SK-N-SH (cell line): ENCODE results near the gene TNNC1. TPM values are rescaled to one million over a fixed set of nuclear protein-coding genes. Genes with fewer than 3 reads are reported as not detected.

Source experiments
- CTCF ChIA-PET: fragments of 300-600, 350-600 bp; formaldehyde crosslinking; extraction: SDS; loops from one replicate; lab custom pipeline; 2021; lab: Yijun Ruan, JAX
- POLR2A ChIA-PET: fragments of 350-600 bp; sonication (Branson Sonifier 250); formaldehyde crosslinking; extraction: SDS; loops from one replicate; lab custom pipeline; 2020; ENCODE audit warnings: antibody characterized with exemption, inconsistent platforms; lab: Yijun Ruan, JAX
- DNase-seq: peaks from one replicate; pipeline ENCODE4 v3.0.0; 2012
- H2AFZ ChIP-seq: fragments of 200-600 bp; sonication (generic); 2 replicates; pipeline ENCODE4 v1.8.1; 2016; ENCODE audit warnings: antibody characterized with exemption, mild to moderate bottlenecking, low read depth
- H3F3A ChIP-seq: fragments of 200-600 bp; sonication (generic); replicated peaks from 2 replicates; pipeline ENCODE3; 2016; ENCODE audit warnings: antibody characterized with exemption, mild to moderate bottlenecking; ENCODE audit not compliant: insufficient read depth
- H3K27ac ChIP-seq, 2 experiments: fragments of 200-500 bp in 1 of 2; fragments of 200-600 bp in 1 of 2; sonication (Bioruptor generic) in 1 of 2; sonication (generic), shearing (Covaris generic) in 1 of 2; 2 replicates each; pipeline versions ENCODE4 v1.5.1 to v1.6.1; 2014 to 2016; ENCODE audit warnings: low read depth in 2 of 2, inconsistent platforms in 1 of 2, low read length in 1 of 2, mild to moderate bottlenecking in 1 of 2, mixed read lengths in 1 of 2
- H3K27me3 ChIP-seq: fragments of 200-600 bp; sonication (generic), shearing (Covaris generic); 2 replicates; pipeline ENCODE4 v1.6.1; 2016; ENCODE audit warnings: mixed run types; ENCODE audit not compliant: insufficient read depth
- H3K36me3 ChIP-seq, 2 experiments: fragments of 200-500 bp in 1 of 2; fragments of 200-600 bp in 1 of 2; sonication (Bioruptor generic) in 1 of 2; sonication (generic) in 1 of 2; replicated peaks in 1 of 2; 2 replicates each; pipeline versions ENCODE3 to v1.5.1; 2014 to 2016; ENCODE audit warnings: low read length in 1 of 2, mild to moderate bottlenecking in 1 of 2; ENCODE audit not compliant: insufficient read depth in 2 of 2, control insufficient read depth in 1 of 2
- H3K4me1 ChIP-seq, 2 experiments: fragments of 200-500 bp in 1 of 2; fragments of 200-600 bp in 1 of 2; sonication (Bioruptor generic) in 1 of 2; sonication (generic), shearing (Covaris generic) in 1 of 2; 2 replicates each; pipeline versions ENCODE4 v1.5.1 to v1.6.1; 2014 to 2016; ENCODE audit warnings: low read depth in 1 of 2, low read length in 1 of 2, mixed run types in 1 of 2; ENCODE audit not compliant: insufficient read depth in 2 of 2, control insufficient read depth in 1 of 2
- H3K4me2 ChIP-seq: fragments of 200-600 bp; sonication (generic), shearing (Covaris generic); 2 replicates; pipeline ENCODE4 v1.6.1; 2017; ENCODE audit warnings: mixed run types
- H3K4me3 ChIP-seq, 2 experiments: fragments of 200-500 bp in 1 of 2; fragments of 200-600 bp in 1 of 2; sonication (Bioruptor generic) in 1 of 2; sonication (generic), shearing (Covaris generic) in 1 of 2; 2 replicates each; pipeline versions ENCODE4 v1.5.1 to v1.8.1; 2014 to 2016; ENCODE audit warnings: low read depth in 2 of 2, inconsistent platforms in 1 of 2, low read length in 1 of 2, mild to moderate bottlenecking in 1 of 2, mixed read lengths in 1 of 2, moderate library complexity in 1 of 2
- H3K79me2 ChIP-seq: fragments of 200-600 bp; sonication (generic); 2 replicates; pipeline ENCODE4 v1.8.1; 2017; ENCODE audit warnings: mild to moderate bottlenecking; ENCODE audit not compliant: insufficient read depth
- H3K9ac ChIP-seq: fragments of 200-600 bp; sonication (generic); 2 replicates; pipeline ENCODE4 v1.6.1; 2017; ENCODE audit warnings: mixed run types
- H3K9me2 ChIP-seq: fragments of 200-600 bp; sonication (generic); 2 replicates; pipeline ENCODE4 v1.6.1; 2017; ENCODE audit warnings: mixed run types
- H3K9me3 ChIP-seq: fragments of 200-600 bp; sonication (generic); 2 replicates; pipeline ENCODE4 v1.6.1; 2017; ENCODE audit warnings: mixed run types, mild to moderate bottlenecking, moderate library complexity
- H4K20me1 ChIP-seq: fragments of 200-600 bp; sonication (generic); 2 replicates; pipeline ENCODE4 v1.6.1; 2017; ENCODE audit warnings: mild to moderate bottlenecking, mixed run types; ENCODE audit not compliant: insufficient read depth
- CHD2 ChIP-seq: fragments of 150-350 bp; IDR thresholded peaks from 2 replicates; pipeline ENCODE4 v1.6.1; 2018; ENCODE audit warnings: low read length; ENCODE audit not compliant: partially characterized antibody
- ELF1 ChIP-seq: IDR thresholded peaks from 2 replicates; pipeline ENCODE4 v1.4.0; 2012
- EP300 ChIP-seq, 2 experiments: IDR thresholded peaks; 2 replicates each; pipeline versions ENCODE4 v1.4.0 to v1.6.1; 2012; ENCODE audit warnings: borderline replicate concordance in 1 of 2, low read depth in 1 of 2, low read length in 1 of 2
- FOXJ3 ChIP-seq: sonication (generic); formaldehyde crosslinking; IDR thresholded peaks from 2 replicates; pipeline ENCODE4 v1.5.1; 2020; ENCODE audit warnings: mild to moderate bottlenecking, missing genetic modification reagents
- FOXM1 ChIP-seq: IDR thresholded peaks from 2 replicates; pipeline ENCODE4 v1.4.0; 2012; ENCODE audit warnings: low read depth, mild to moderate bottlenecking
- MAX ChIP-seq: IDR thresholded peaks from 2 replicates; pipeline ENCODE4 v1.4.0; 2012; ENCODE audit warnings: low read depth
- MEF2A ChIP-seq: IDR thresholded peaks from 2 replicates; pipeline ENCODE4 v1.4.0; 2012; ENCODE audit warnings: low read depth, borderline replicate concordance
- MXI1 ChIP-seq: IDR thresholded peaks from 2 replicates; pipeline ENCODE4 v1.6.1; 2012; ENCODE audit warnings: mild to moderate bottlenecking, low read depth, low read length, improper control_type of control experiment
- POLR2AphosphoS5 ChIP-seq: IDR thresholded peaks from 2 replicates; pipeline ENCODE4 v1.6.1; 2012; ENCODE audit warnings: low read depth, low read length
- RAD21 ChIP-seq: IDR thresholded peaks from 2 replicates; pipeline ENCODE4 v1.6.1; 2012; ENCODE audit warnings: mild to moderate bottlenecking, low read length
- RCOR1 ChIP-seq: fragments of 150-350 bp; IDR thresholded peaks from 2 replicates; pipeline ENCODE4 v1.6.1; 2017; ENCODE audit warnings: antibody characterized with exemption, low read length
- SIN3A ChIP-seq: IDR thresholded peaks from 2 replicates; pipeline ENCODE4 v1.6.1; 2012; ENCODE audit warnings: low read depth, mild to moderate bottlenecking, low read length, moderate library complexity, borderline replicate concordance
- SMC3 ChIP-seq: IDR thresholded peaks from 2 replicates; pipeline ENCODE4 v1.6.1; 2012; ENCODE audit warnings: low read depth, low read length, improper control_type of control experiment
- TCF12 ChIP-seq: IDR thresholded peaks from 2 replicates; pipeline ENCODE4 v1.4.0; 2012
- TEAD4 ChIP-seq: IDR thresholded peaks from 2 replicates; pipeline ENCODE4 v1.4.0; 2012; ENCODE audit warnings: mild to moderate bottlenecking, borderline replicate concordance; ENCODE audit not compliant: insufficient read depth
- USF1 ChIP-seq: IDR thresholded peaks from 2 replicates; pipeline ENCODE4 v1.4.0; 2012; ENCODE audit warnings: low read depth, borderline replicate concordance
- YY1 ChIP-seq: IDR thresholded peaks from 2 replicates; pipeline ENCODE4 v1.4.0; 2012; ENCODE audit warnings: low read depth, mild to moderate bottlenecking
- WGBS: methylation state at CpG from one replicate; pipeline ENCODE4 v1.1.6; 2017; ENCODE audit warnings: low lambda C conversion rate; 5-methylcytosine and 5-hydroxymethylcytosine counted together
- polyA plus RNA-seq, 3 experiments: library from polyadenylated mRNA; depleted of rRNA; stranded (reverse); fragments of >200 nt; gene quantifications; 2 replicates each; pipeline ENCODE4 v1.2.3, GENCODE V29; 2012
- TF ChIP-seq, protein P1 (sequence below): IDR thresholded peaks from 2 replicates; pipeline ENCODE4; 2012
- TF ChIP-seq, protein P2 (sequence below): IDR thresholded peaks from 2 replicates; pipeline ENCODE4 v1.4.0; 2012; ENCODE audit warnings: low read depth, borderline replicate concordance
- TF ChIP-seq, protein P3 (sequence below): fragments of 200-600 bp; sonication (generic); IDR thresholded peaks from 2 replicates; pipeline ENCODE4 v1.6.1; 2017; ENCODE audit warnings: antibody characterized with exemption, mild to moderate bottlenecking, moderate library complexity

Gene TNNC1
- polyA plus RNA-seq, 1 of the 3 experiments (the other 2 are of a cell fraction): 2.6 TPM

DNA sequence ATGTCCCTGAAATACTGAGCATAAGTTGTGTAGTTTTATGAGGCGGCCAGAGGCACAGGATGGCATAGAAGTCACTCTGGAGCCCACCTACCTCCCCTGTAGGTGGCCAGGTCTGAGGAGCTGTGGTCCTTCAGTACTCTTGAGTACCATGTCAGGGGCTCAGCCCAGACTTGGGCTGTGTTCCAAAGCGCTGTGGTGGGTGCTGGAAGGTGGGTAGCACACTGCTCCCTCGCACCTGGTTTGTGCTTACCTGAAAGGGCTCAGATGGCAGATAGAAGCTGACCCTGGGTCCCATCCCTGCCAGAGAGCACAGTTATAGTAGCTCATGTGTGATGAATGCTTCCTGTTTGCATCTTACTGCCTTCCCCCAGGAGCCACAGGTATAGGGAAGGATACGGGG lies 17.1 kb upstream of the TNNC1 start:
- H3K27me3 ChIP-seq: no peaks in the 10 kb centered on the region
- H3K9me2 ChIP-seq: no peaks in the 10 kb centered on the region
- DNase-seq: no peak
- H3K9me3 ChIP-seq: no peaks in the 10 kb centered on the region
- ChIA-PET POLR2A (no interaction called here), CTCF (interaction anchor here (0.9 to 8.0 kb wide), 17 partner anchors 8 to 219 kb away, joined by 3 to 53 read pairs (median 7); partner anchors contain the start of gene SEMA3G)
- no peak overlapping the region for H3K4me2 ChIP-seq
- H3K4me3 ChIP-seq: no peak overlapping the region
- peaks cover 51% of the 10 kb centered on the region; the same call in 1 of the 2 replicates for H3K79me2 ChIP-seq
- no peak overlapping the region for H3K9ac ChIP-seq
- TF ChIP-seq USF1 (no peak), SMC3 (no peak), RCOR1 (no peak), TCF12 (no peak), SIN3A (no peak), RAD21 (no peak), POLR2AphosphoS5 (no peak), MXI1 (no peak), TEAD4 (no peak), MEF2A (no peak), MAX (no peak), FOXJ3 (CRISPR knock-in tag) (no peak), EP300 (IDR thresholded peaks at IDR 0.05; ENCODE audit: borderline replicate concordance in 1 of 2, low read depth in 1 of 2, low read length in 1 of 2) (no peak), FOXM1 (no peak), YY1 (no peak), ELF1 (no peak), CHD2 (no peak)
- TF ChIP-seq, protein P1, sequence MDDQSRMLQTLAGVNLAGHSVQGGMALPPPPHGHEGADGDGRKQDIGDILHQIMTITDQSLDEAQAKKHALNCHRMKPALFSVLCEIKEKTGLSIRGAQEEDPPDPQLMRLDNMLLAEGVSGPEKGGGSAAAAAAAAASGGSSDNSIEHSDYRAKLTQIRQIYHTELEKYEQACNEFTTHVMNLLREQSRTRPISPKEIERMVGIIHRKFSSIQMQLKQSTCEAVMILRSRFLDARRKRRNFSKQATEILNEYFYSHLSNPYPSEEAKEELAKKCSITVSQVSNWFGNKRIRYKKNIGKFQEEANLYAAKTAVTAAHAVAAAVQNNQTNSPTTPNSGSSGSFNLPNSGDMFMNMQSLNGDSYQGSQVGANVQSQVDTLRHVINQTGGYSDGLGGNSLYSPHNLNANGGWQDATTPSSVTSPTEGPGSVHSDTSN: no peak
- TF ChIP-seq, protein P2, sequence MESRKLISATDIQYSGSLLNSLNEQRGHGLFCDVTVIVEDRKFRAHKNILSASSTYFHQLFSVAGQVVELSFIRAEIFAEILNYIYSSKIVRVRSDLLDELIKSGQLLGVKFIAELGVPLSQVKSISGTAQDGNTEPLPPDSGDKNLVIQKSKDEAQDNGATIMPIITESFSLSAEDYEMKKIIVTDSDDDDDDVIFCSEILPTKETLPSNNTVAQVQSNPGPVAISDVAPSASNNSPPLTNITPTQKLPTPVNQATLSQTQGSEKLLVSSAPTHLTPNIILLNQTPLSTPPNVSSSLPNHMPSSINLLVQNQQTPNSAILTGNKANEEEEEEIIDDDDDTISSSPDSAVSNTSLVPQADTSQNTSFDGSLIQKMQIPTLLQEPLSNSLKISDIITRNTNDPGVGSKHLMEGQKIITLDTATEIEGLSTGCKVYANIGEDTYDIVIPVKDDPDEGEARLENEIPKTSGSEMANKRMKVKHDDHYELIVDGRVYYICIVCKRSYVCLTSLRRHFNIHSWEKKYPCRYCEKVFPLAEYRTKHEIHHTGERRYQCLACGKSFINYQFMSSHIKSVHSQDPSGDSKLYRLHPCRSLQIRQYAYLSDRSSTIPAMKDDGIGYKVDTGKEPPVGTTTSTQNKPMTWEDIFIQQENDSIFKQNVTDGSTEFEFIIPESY: no peak
- TF ChIP-seq, protein P3, sequence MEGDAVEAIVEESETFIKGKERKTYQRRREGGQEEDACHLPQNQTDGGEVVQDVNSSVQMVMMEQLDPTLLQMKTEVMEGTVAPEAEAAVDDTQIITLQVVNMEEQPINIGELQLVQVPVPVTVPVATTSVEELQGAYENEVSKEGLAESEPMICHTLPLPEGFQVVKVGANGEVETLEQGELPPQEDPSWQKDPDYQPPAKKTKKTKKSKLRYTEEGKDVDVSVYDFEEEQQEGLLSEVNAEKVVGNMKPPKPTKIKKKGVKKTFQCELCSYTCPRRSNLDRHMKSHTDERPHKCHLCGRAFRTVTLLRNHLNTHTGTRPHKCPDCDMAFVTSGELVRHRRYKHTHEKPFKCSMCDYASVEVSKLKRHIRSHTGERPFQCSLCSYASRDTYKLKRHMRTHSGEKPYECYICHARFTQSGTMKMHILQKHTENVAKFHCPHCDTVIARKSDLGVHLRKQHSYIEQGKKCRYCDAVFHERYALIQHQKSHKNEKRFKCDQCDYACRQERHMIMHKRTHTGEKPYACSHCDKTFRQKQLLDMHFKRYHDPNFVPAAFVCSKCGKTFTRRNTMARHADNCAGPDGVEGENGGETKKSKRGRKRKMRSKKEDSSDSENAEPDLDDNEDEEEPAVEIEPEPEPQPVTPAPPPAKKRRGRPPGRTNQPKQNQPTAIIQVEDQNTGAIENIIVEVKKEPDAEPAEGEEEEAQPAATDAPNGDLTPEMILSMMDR: no peak
- 100% methylated on average over 1 of the region's 4 CpGs for WGBS
- peaks cover 39 to 42% of the 10 kb centered on the region in 2 experiments for H3K36me3 ChIP-seq
- no peak overlapping the region for H3K27ac ChIP-seq
- no peak overlapping the region for H2AFZ ChIP-seq
- H3K4me1 ChIP-seq: peaks cover under 1 to 3% of the 10 kb centered on the region in 2 experiments; a peak in 2 of 4 replicates
- peaks cover 2% of the 10 kb centered on the region for H3F3A ChIP-seq
- peaks cover 19% of the 10 kb centered on the region; the same call in 1 of the 2 replicates for H4K20me1 ChIP-seq
